SK-N-SH (cell line): ENCODE data around the gene ARMH4. TPM values are rescaled to one million over a fixed set of nuclear protein-coding genes. Genes with fewer than 3 reads are reported as not detected.

Experiments
- CTCF ChIA-PET: fragments of 300-600, 350-600 bp; formaldehyde crosslinking; extraction: SDS; loops from one replicate; lab custom pipeline; 2021; lab: Yijun Ruan, JAX
- POLR2A ChIA-PET: fragments of 350-600 bp; sonication (Branson Sonifier 250); formaldehyde crosslinking; extraction: SDS; loops from one replicate; lab custom pipeline; 2020; ENCODE audit warnings: antibody characterized with exemption, inconsistent platforms; lab: Yijun Ruan, JAX
- DNase-seq: peaks from one replicate; pipeline ENCODE4 v3.0.0; 2012
- H2AFZ ChIP-seq: fragments of 200-600 bp; sonication (generic); 2 replicates; pipeline ENCODE4 v1.8.1; 2016; ENCODE audit warnings: antibody characterized with exemption, mild to moderate bottlenecking, low read depth
- H3F3A ChIP-seq: fragments of 200-600 bp; sonication (generic); replicated peaks from 2 replicates; pipeline ENCODE3; 2016; ENCODE audit warnings: antibody characterized with exemption, mild to moderate bottlenecking; ENCODE audit not compliant: insufficient read depth
- H3K27ac ChIP-seq, 2 experiments: fragments of 200-500 bp in 1 of 2; fragments of 200-600 bp in 1 of 2; sonication (Bioruptor generic) in 1 of 2; sonication (generic), shearing (Covaris generic) in 1 of 2; 2 replicates each; pipeline versions ENCODE4 v1.5.1 to v1.6.1; 2014 to 2016; ENCODE audit warnings: low read depth in 2 of 2, inconsistent platforms in 1 of 2, low read length in 1 of 2, mild to moderate bottlenecking in 1 of 2, mixed read lengths in 1 of 2
- H3K27me3 ChIP-seq: fragments of 200-600 bp; sonication (generic), shearing (Covaris generic); 2 replicates; pipeline ENCODE4 v1.6.1; 2016; ENCODE audit warnings: mixed run types; ENCODE audit not compliant: insufficient read depth
- H3K36me3 ChIP-seq, 2 experiments: fragments of 200-500 bp in 1 of 2; fragments of 200-600 bp in 1 of 2; sonication (Bioruptor generic) in 1 of 2; sonication (generic) in 1 of 2; replicated peaks in 1 of 2; 2 replicates each; pipeline versions ENCODE3 to v1.5.1; 2014 to 2016; ENCODE audit warnings: low read length in 1 of 2, mild to moderate bottlenecking in 1 of 2; ENCODE audit not compliant: insufficient read depth in 2 of 2, control insufficient read depth in 1 of 2
- H3K4me1 ChIP-seq, 2 experiments: fragments of 200-500 bp in 1 of 2; fragments of 200-600 bp in 1 of 2; sonication (Bioruptor generic) in 1 of 2; sonication (generic), shearing (Covaris generic) in 1 of 2; 2 replicates each; pipeline versions ENCODE4 v1.5.1 to v1.6.1; 2014 to 2016; ENCODE audit warnings: low read depth in 1 of 2, low read length in 1 of 2, mixed run types in 1 of 2; ENCODE audit not compliant: insufficient read depth in 2 of 2, control insufficient read depth in 1 of 2
- H3K4me2 ChIP-seq: fragments of 200-600 bp; sonication (generic), shearing (Covaris generic); 2 replicates; pipeline ENCODE4 v1.6.1; 2017; ENCODE audit warnings: mixed run types
- H3K4me3 ChIP-seq, 2 experiments: fragments of 200-500 bp in 1 of 2; fragments of 200-600 bp in 1 of 2; sonication (Bioruptor generic) in 1 of 2; sonication (generic), shearing (Covaris generic) in 1 of 2; 2 replicates each; pipeline versions ENCODE4 v1.5.1 to v1.8.1; 2014 to 2016; ENCODE audit warnings: low read depth in 2 of 2, inconsistent platforms in 1 of 2, low read length in 1 of 2, mild to moderate bottlenecking in 1 of 2, mixed read lengths in 1 of 2, moderate library complexity in 1 of 2
- H3K79me2 ChIP-seq: fragments of 200-600 bp; sonication (generic); 2 replicates; pipeline ENCODE4 v1.8.1; 2017; ENCODE audit warnings: mild to moderate bottlenecking; ENCODE audit not compliant: insufficient read depth
- H3K9ac ChIP-seq: fragments of 200-600 bp; sonication (generic); 2 replicates; pipeline ENCODE4 v1.6.1; 2017; ENCODE audit warnings: mixed run types
- H3K9me2 ChIP-seq: fragments of 200-600 bp; sonication (generic); 2 replicates; pipeline ENCODE4 v1.6.1; 2017; ENCODE audit warnings: mixed run types
- H3K9me3 ChIP-seq: fragments of 200-600 bp; sonication (generic); 2 replicates; pipeline ENCODE4 v1.6.1; 2017; ENCODE audit warnings: mixed run types, mild to moderate bottlenecking, moderate library complexity
- H4K20me1 ChIP-seq: fragments of 200-600 bp; sonication (generic); 2 replicates; pipeline ENCODE4 v1.6.1; 2017; ENCODE audit warnings: mild to moderate bottlenecking, mixed run types; ENCODE audit not compliant: insufficient read depth
- CHD2 ChIP-seq: fragments of 150-350 bp; IDR thresholded peaks from 2 replicates; pipeline ENCODE4 v1.6.1; 2018; ENCODE audit warnings: low read length; ENCODE audit not compliant: partially characterized antibody
- EP300 ChIP-seq, 2 experiments: IDR thresholded peaks; 2 replicates each; pipeline versions ENCODE4 v1.4.0 to v1.6.1; 2012; ENCODE audit warnings: borderline replicate concordance in 1 of 2, low read depth in 1 of 2, low read length in 1 of 2
- IRF3 ChIP-seq: fragments of 150-350 bp; IDR thresholded peaks from 2 replicates; pipeline ENCODE4 v1.6.1; 2016; ENCODE audit warnings: mild to moderate bottlenecking, low read depth, low read length
- MEF2A ChIP-seq: IDR thresholded peaks from 2 replicates; pipeline ENCODE4 v1.4.0; 2012; ENCODE audit warnings: low read depth, borderline replicate concordance
- MXI1 ChIP-seq: IDR thresholded peaks from 2 replicates; pipeline ENCODE4 v1.6.1; 2012; ENCODE audit warnings: mild to moderate bottlenecking, low read depth, low read length, improper control_type of control experiment
- NRF1 ChIP-seq: IDR thresholded peaks from 2 replicates; pipeline ENCODE4 v1.6.1; 2012; ENCODE audit warnings: low read depth, mild to moderate bottlenecking, low read length
- PBX3 ChIP-seq: IDR thresholded peaks from 2 replicates; pipeline ENCODE4; 2012
- TCF12 ChIP-seq: IDR thresholded peaks from 2 replicates; pipeline ENCODE4 v1.4.0; 2012
- USF1 ChIP-seq: IDR thresholded peaks from 2 replicates; pipeline ENCODE4 v1.4.0; 2012; ENCODE audit warnings: low read depth, borderline replicate concordance
- WGBS: methylation state at CpG from one replicate; pipeline ENCODE4 v1.1.6; 2017; ENCODE audit warnings: low lambda C conversion rate; 5-methylcytosine and 5-hydroxymethylcytosine counted together
- polyA plus RNA-seq, 3 experiments: library from polyadenylated mRNA; depleted of rRNA; stranded (reverse); fragments of >200 nt; gene quantifications; 2 replicates each; pipeline ENCODE4 v1.2.3, GENCODE V29; 2012

Gene ARMH4
- 0.31 and 0.39 TPM in 2 replicates for polyA plus RNA-seq (2012; rRNA removed)
- polyA plus RNA-seq (2012; cell fraction: cytosol; rRNA removed) = 0.44 and 0.49 TPM in 2 replicates
- polyA plus RNA-seq (2012; cell fraction: nucleus; rRNA removed) = 0.20 and 0.58 TPM in 2 replicates

DNA sequence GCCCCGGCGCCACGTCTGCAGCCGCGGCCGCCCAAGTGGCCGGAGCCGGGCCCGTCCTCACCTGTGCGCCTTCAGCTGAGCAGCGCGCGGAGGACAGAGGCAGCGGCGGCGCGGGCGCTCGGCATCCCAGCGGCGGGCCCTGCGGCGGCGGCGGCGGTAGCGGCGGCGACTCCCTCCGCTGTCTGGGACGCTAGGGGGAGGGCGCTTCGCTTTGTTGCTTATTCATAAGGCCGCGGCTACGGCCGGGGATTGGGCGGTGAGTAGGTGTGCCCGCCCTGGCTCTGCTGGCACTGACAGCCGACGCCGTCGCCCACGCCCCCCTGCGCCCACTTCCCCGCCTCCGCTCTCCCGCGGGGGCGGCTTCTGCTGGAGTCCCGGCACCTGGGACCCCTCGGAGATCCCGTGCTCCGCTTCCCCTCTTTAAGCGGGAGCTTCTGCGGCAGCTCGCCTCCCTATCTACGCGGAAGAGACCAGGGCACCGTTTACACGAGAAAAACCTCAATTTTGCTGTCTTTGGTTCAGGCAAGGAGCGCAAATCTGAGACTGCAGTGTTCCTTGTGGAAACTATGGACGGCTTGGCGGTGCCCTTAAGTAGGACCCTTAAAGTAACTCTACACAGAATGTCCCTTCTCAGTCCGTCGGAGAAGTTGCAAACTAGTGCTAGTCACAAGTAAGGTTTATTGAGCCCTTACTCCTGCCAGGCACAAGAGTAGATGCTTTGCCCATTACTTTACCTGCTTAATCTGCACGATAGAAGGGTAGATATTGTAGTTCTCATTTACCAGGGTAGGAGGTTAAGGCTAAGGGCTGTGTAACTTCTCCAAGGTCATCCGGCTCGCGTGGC lies at the start of gene ARMH4:
Gene ARMH4, minus strand, starts transcription at position 200 of the 844 bp plus-strand sequence. CDS start 12,855 bp downstream, outside the sequence.
- Histone ChIP-seq H3K9me3 (no peaks in the 10 kb centered on the region), H3K27me3 (peaks cover 52% of the 10 kb centered on the region), H3F3A (peaks cover 6% of the 10 kb centered on the region), H2AFZ (peak within 1 kb of the TSS; percentile 90), H3K36me3 (no peaks in the 10 kb centered on the region), H4K20me1 (no peaks in the 10 kb centered on the region), H3K27ac (no peak within 1 kb of the TSS), H3K4me3 (peak within 1 kb of the TSS; percentile 58 to 63), H3K4me2 (peak within 1 kb of the TSS; percentile 83), H3K79me2 (no peaks in the 10 kb centered on the region), H3K4me1 (peaks cover 0 to 8% of the 10 kb centered on the region in 2 experiments; a peak in 1 of 4 replicates), H3K9me2 (no peaks in the 10 kb centered on the region)
- DNase-seq = peak; percentile 85
- ChIA-PET POLR2A (no interaction called here), CTCF (interaction anchor here (2.0 to 2.2 kb wide), 2 partner anchors 13 to 44 kb away, joined by 4 to 6 read pairs; no protein-coding TSS in a partner anchor)
- WGBS = 5% methylated on average over 21 of the region's 70 CpGs
- TF ChIP-seq PBX3 (0 out of 2 replicates have a peak, but pooled peaks have one; percentile 18), IRF3 (no peak), EP300 (IDR thresholded peaks at IDR 0.05; ENCODE audit: borderline replicate concordance in 1 of 2, low read depth in 1 of 2, low read length in 1 of 2) (0 out of 4 replicates have a peak, but pooled peaks of 1 of the 2 experiments have one; percentile 8), CHD2 (no peak)
- TF ChIP-seq, all 33 proteins: peak for 2
- H3K9ac ChIP-seq = peak within 1 kb of the TSS; percentile 33; the same call in 1 of the 2 replicates

DNA sequence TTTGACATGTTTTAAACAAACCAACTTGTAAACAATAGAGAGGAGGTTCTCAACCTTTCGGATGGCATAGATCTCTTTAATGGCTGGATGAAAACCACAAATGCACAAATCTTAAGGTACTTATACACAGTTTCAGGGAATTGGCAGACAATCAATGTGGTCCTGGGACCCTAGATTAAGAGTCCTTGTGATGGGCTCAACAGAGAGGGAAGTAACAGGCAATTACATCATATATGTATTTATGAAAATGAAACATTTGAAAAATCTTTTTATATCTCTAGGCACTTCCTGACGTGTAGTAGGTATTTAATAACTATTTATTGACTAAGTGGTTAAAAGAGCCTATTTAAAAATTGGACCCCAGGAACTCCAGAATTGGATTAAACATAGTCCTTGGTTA lies 48.8 kb upstream of the ARMH4 start:
- Histone ChIP-seq H3K4me2 (peak overlapping the region; percentile 84), H3K9ac (peak overlapping the region; percentile 79), H3K27ac (peak overlapping the region in 1 of 2 experiments; percentile 83; a peak in 1 of 4 replicates), H3K79me2 (peaks cover 50% of the 10 kb centered on the region), H3K27me3 (no peaks in the 10 kb centered on the region), H3K36me3 (peaks cover 7 to 16% of the 10 kb centered on the region in 2 experiments), H3K4me1 (peaks cover 3 to 8% of the 10 kb centered on the region in 2 experiments; a peak in 2 of 4 replicates), H4K20me1 (no peaks in the 10 kb centered on the region), H3F3A (no peaks in the 10 kb centered on the region), H3K9me3 (no peaks in the 10 kb centered on the region), H3K9me2 (no peaks in the 10 kb centered on the region), H2AFZ (peak overlapping the region; percentile 94; the same call in 1 of the 2 replicates), H3K4me3 (peak overlapping the region; percentile 81 to 83)
- TF ChIP-seq TCF12 (no peak), NRF1 (no peak), MXI1 (no peak), MEF2A (no peak), PBX3 (no peak), USF1 (no peak), CHD2 (no peak)
- no peak for DNase-seq
- POLR2A ChIA-PET = no interaction called here
- CTCF ChIA-PET = no interaction called here
- WGBS = 10% methylated on average over 2 of the region's 2 CpGs
